Erythroblast (primary cell): Measurements from ENCODE around the gene CHST3.
"Not testable (repeated sequence)": the region's sequence is repeated elsewhere in the genome, so short reads cannot be mapped to it uniquely, and the experiment has no call there.

Experiments
- DNase-seq, 2 experiments: peaks; one replicate each; lab custom pipeline; 2025; lab: John Stamatoyannopoulos, UW
- GATA1 ChIP-seq: IDR thresholded peaks from 2 replicates; pipeline ENCODE4 v1.6.1; 2011; ENCODE audit warnings: low read depth, mild to moderate bottlenecking, control low read depth, low read length, moderate library complexity
- POLR2A ChIP-seq: IDR thresholded peaks from 2 replicates; pipeline ENCODE4 v1.6.1; 2011; ENCODE audit warnings: mild to moderate bottlenecking, low read length

CHST3 gene

DNA sequence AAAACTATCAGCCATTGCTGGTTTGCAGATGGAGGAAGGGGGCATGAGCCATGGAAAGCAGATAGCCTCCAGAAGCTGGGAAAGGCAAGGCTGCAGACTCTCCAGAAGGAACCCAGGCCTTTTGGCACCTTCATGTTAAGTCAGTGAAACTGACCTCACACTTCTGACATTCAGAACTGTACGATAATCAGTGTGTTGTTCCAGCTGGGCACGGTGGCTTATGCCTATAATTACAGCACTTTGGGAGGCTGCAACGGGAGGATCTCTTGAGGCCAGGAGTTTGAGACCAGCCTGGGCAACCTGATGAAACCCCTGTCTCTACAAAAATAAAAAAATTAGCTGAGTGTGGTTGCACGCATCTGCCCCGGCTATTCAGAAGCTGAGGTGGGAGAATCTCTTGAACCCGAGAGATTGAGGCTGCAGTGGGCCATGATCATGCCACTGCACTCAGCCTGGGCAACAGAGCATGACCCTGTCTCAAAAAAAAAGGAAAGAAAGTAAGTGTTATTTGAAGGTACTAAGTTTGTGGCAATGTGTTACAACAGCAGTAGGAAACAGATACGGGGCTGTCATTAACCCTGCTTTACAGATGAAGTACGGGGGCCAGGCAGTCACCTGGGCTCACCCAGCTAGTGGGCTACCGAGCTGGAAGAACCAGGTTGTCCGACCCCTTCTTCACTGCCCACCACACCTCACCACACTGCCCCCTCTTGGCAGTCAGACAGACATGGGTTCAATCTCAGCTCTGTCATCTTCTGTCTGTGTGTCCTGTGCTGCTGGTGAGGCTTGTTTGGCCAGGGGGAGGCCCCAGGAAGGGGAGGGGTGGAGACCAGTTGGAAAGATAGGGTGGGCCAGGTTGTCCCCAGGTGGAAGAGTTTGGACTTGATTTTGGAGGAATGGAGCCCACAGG lies 18.3 kb downstream of the CHST3 start:
- no peak for DNase-seq
- TF ChIP-seq GATA1 (no peak), POLR2A (no peak)

DNA sequence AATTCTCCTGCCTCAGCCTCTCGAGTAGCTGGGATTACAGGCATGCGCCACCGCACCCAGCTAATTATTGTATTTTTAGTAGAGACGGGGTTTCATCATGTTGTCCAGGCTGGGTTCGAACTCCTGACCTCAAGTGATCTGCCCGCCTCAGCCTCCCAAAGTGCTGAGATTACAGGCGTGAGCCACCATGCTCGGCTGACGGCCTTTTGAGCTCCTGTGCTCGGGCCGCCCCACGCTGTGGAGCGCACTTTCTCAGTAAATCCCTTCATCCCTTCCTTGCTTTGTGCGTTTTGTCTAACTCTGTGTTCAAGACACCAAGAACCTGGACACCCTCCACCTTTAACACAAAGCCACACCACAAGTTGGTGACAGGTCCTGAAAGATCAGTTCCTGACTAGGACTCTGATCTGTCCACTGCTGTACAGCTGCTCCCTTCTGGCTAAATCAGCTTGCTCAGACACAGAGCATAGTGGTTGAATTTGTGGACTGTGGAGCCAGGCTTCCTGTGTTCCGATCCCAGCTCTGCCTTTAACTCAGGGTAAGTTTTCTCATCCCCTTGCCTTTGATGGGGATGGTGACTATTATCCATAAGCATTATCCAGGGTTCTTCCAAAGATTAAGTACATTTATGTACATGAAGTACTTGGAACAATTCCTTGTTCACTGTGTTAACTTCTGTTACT lies 20.1 kb downstream of the CHST3 start:
- TF ChIP-seq POLR2A, result no peak
- TF ChIP-seq GATA1, result no peak
- no peak for DNase-seq

DNA sequence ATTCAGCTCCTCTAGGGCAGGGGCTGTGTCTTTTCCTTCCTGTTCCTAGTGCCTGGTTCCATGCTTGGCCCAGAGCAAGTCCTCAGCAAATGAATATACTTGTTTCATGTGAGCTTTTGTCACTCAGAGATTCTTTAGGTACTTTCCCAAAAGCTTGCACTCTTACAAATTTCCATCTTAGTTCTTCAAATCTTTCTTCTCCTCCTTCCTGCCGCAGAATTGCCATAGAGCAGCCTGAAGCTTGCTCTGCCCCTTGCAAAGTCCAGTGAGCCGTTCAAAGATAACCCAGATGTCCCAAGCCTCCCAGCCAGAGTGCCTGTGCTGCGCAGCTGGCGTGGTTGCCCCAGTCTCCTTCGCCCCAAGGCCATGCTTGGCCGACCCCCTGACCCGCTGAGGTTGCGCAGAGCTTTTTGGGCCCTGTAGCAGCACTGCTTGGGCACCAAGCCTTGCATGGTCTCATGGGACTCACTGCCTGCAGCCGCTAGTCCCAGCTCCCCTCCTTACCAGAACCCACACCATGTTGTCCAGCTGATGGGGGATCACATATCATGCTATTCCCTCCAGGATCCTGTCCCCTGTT lies 20.7 kb downstream of the CHST3 start:
- DNase-seq, result no peak
- no peak for TF ChIP-seq GATA1
- TF ChIP-seq POLR2A, result no peak

DNA sequence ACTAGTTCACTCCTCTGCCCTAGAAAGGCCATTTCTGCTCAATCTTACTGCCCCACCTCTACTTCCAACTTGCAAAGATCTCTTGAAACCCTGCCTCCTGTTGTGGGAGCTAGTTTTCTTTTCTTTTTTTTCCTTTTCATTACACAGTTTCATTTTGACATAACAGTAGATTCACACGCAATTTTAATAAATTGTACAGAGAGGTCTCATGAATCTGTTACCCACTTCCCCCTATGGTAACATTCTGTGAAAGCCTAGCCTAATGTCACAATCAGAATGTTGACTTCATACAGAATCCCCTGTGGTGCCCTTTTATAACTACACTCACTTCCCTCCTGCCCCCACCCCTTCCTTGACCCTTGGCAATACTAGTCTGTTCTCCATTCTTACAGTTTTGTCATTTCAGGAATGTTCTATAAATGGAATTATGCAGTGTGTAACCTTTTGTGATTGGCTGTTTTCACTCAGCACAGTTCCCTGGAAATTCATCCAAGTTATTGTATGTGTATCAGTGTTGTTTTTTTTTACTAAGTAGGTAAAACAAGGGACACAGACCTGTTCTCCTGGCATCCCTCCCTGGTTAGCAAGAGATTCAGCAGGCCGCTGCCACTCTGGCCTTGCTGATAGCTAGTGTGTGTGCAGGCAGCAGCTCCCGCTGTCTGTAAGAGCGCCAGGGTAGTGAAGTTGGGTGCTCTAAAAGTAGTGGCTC lies 21.5 kb downstream of the CHST3 start:
- DNase-seq, result no peak
- TF ChIP-seq POLR2A (no peak), GATA1 (no peak)

DNA sequence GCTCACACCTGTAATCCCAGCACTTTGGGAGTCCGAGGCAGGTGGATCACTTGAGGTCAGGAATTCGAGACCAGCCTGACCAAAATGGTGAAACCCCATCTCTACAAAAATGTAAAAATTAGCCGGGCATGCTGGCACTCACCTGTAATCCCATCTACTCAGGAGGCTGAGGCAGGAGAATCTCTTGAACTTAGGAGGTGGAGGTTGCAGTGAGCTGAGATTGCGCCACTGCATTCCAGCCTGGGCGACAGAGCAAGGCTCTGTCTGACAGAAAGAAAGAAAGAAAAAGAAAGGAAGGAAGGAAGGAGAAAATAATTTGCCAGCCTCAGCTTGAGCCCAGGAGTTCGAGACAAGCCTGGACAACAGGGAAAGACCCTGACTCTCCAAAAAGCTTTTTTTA lies 24.7 kb downstream of the CHST3 start:
- DNase-seq, result not testable (repeated sequence)

DNA sequence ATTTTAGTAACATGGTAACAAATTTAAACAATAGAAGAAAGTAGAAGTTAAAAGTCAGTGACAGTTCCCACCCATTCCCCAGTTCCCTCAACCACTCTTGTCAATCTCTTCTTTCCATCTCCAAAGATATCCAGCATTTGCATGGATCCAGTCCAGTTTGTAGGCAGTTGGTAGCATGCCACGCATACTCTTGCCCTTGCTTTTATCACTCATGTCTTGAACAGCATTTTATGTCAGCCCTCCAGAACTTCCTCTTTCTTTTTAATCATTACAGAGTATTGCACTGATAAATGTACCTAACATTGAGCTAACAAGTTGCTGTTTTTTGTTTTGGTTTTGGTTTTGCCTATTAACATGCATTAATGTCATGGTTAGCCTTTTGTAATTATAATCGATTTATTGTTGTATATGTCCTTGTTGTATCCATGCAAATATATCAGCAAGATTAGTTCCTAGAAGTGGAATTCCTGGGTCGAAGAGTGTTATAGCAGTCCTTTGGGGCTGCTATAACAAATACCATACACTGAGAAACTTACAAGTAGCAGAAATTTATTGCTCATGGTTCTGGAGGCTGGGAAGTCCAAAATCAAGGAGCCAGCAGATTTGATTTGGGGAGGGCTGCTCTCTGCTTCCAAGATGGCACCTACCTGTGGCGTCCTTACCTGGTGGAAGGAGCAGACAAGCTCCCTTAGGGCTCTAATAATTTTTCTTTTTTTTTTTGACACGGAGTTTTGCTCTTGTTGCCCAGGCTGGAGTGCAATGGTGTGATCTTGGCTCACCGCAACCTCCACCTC lies 25.7 kb downstream of the CHST3 start:
- TF ChIP-seq POLR2A (no peak), GATA1 (no peak)
- no peak for DNase-seq

DNA sequence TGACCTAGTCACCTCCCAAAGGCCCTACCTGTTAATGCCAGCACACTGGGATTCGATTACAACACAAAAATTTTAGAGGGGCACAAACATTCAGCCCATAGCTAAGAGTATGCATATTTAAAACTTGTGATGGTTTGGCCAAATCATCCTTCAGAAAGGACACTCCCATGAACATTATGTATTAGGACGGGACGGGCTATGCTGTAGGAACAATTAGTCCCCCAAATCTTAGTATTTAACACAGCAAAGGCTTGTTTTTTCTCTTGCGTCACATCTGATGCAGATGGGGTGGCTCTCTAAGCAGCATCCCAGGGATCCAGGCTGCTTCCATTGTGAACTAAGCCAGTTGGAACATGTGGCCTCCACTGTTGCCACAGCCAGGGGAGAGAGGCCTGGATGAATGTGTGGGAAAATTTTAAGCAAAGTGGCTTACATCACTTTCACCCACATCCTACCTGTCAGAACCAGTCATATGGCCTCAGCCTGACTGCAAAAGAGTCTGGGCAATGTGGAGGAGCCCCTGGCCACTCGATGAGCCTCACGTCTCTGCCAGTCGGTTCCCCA lies 26.6 kb downstream of the CHST3 start:
- TF ChIP-seq GATA1 (no peak), POLR2A (no peak)
- no peak for DNase-seq

DNA sequence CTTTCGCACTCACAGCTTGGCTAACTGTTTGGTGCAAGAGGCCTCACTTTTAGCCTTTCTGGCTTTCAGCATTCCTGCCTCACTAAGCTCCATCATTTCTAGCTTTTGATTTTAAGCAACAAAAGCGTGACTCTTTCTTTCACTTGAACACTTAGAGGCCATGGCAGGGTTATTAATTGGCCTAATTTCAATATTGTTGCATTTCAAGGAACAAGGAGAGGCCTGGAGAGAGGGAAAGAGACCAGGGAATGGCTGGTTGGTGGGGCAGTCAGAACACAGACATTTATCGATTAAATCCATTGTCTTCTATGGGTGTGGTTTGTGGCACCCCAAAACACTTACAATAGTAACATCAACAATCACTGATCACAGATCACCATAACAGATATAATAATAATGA lies 31.3 kb downstream of the CHST3 start:
- TF ChIP-seq GATA1 (no peak), POLR2A (no peak)
- no peak for DNase-seq

DNA sequence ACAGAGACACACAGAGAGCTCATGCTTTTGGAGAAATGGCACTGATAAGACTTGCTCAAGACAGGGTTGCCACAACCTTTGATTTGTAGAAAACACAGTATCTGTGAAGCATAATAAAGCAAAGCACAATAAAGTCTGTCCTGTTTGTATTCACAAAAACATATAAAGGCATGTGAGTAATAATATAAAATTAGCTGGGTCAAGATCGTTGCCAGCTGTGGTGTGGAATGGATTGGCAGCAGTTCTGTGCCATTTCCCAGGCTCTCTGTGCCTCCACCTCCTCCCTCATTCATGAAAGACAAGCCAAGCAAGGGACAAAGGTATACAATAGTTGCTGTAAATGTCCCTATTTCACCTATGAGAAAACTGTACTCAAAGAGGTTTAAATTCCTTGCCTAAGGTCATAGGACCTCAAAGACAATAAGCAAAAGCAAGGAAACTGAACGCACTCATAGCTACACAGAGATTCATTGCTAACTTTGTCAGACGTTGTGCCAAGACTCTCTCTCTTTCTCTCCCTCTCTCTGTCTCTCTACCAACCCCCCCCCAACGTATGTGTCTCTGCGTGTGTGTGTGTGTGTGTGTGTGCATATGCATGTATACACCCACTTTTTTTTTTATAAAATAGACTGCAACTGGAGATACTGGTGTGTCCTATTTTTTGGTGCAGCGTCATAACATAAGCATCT lies 31.8 kb downstream of the CHST3 start:
- no peak for DNase-seq
- TF ChIP-seq GATA1, result no peak
- no peak for TF ChIP-seq POLR2A

- no peak for TF ChIP-seq GATA1
- no peak for TF ChIP-seq POLR2A
- no peak for DNase-seq
Observed at GRCh38 chr10:71996592-71997371, 32.6 kb downstream of the CHST3 start.

- TF ChIP-seq GATA1, result no peak
- no peak for TF ChIP-seq POLR2A
- no peak for DNase-seq
Observed at GRCh38 chr10:71998119-71998839, 34.1 kb downstream of the CHST3 start.

GRCh38 chr10:71998840-71999194 lies 34.6 kb downstream of the CHST3 start:
- DNase-seq, result no peak
- TF ChIP-seq POLR2A, result no peak
